Esophagus muscularis mucosa (tissue), 4 donors: ENCODE results near the gene CBL.

ENCODE experiments used
- CTCF ChIP-seq, 3 experiments: fragments of 200-600 bp in 2 of 3; fragments of 450-650 bp in 1 of 3; sonication (generic) in 2 of 3; IDR thresholded peaks; one replicate each; pipeline ENCODE4 v1.5.1; 2017 to 2019; ENCODE audit warnings: antibody characterized with exemption in 3 of 3, mild to moderate bottlenecking in 2 of 3, moderate library complexity in 1 of 3
- EP300 ChIP-seq: sonication (generic); formaldehyde crosslinking; IDR thresholded peaks from one replicate; pipeline ENCODE4 v1.6.1; 2017; ENCODE audit warnings: antibody characterized with exemption
- POLR2A ChIP-seq: fragments of 450-650 bp; IDR thresholded peaks from one replicate; pipeline ENCODE4 v1.6.1; 2017; ENCODE audit warnings: antibody characterized with exemption, moderate library complexity, mild to moderate bottlenecking, low read depth
- POLR2AphosphoS5 ChIP-seq, 2 donors: sonication (generic); formaldehyde crosslinking; IDR thresholded peaks; one replicate each; pipeline ENCODE4 v1.6.1; 2017; ENCODE audit warnings: antibody characterized with exemption in 2 of 2

- TF ChIP-seq POLR2AphosphoS5 (IDR thresholded peaks at IDR 0.05) (no peak), EP300 (no peak), CTCF (IDR thresholded peaks at IDR 0.05) (no peak), POLR2A (no peak)
These were observed 31.4 kb downstream of the CBL start for GRCh38 chr11:119237515-119237914.
